Subcutaneous adipose tissue (tissue), 4 donors: ENCODE measurements around the gene IFNA2. TPM values are rescaled to one million over a fixed set of nuclear protein-coding genes. Genes with fewer than 3 reads are reported as not detected.

Experiments
- total RNA-seq, 4 donors: library from RNA; depleted of rRNA; stranded (reverse); fragments of >200 nt; gene quantifications; one replicate each; pipeline ENCODE4 v1.1.0, GENCODE V29; 2016
- TF ChIP-seq, protein P1 (sequence below): fragments of 450-650 bp; IDR thresholded peaks from one replicate; pipeline ENCODE4 v1.5.1; 2016; ENCODE audit warnings: low read depth, mild to moderate bottlenecking, control low read depth, antibody characterized with exemption, moderate library complexity

Gene IFNA2
- total RNA-seq, result not detected

GRCh38 chr9:21385131-21385670 lies at the start of gene IFNA2:
Gene IFNA2, minus strand, starts transcription at chr9:21385398. Its CDS starts 69 bp downstream, at chr9:21385329.
- TF ChIP-seq, protein P1, sequence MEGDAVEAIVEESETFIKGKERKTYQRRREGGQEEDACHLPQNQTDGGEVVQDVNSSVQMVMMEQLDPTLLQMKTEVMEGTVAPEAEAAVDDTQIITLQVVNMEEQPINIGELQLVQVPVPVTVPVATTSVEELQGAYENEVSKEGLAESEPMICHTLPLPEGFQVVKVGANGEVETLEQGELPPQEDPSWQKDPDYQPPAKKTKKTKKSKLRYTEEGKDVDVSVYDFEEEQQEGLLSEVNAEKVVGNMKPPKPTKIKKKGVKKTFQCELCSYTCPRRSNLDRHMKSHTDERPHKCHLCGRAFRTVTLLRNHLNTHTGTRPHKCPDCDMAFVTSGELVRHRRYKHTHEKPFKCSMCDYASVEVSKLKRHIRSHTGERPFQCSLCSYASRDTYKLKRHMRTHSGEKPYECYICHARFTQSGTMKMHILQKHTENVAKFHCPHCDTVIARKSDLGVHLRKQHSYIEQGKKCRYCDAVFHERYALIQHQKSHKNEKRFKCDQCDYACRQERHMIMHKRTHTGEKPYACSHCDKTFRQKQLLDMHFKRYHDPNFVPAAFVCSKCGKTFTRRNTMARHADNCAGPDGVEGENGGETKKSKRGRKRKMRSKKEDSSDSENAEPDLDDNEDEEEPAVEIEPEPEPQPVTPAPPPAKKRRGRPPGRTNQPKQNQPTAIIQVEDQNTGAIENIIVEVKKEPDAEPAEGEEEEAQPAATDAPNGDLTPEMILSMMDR, result no peak

DNA sequence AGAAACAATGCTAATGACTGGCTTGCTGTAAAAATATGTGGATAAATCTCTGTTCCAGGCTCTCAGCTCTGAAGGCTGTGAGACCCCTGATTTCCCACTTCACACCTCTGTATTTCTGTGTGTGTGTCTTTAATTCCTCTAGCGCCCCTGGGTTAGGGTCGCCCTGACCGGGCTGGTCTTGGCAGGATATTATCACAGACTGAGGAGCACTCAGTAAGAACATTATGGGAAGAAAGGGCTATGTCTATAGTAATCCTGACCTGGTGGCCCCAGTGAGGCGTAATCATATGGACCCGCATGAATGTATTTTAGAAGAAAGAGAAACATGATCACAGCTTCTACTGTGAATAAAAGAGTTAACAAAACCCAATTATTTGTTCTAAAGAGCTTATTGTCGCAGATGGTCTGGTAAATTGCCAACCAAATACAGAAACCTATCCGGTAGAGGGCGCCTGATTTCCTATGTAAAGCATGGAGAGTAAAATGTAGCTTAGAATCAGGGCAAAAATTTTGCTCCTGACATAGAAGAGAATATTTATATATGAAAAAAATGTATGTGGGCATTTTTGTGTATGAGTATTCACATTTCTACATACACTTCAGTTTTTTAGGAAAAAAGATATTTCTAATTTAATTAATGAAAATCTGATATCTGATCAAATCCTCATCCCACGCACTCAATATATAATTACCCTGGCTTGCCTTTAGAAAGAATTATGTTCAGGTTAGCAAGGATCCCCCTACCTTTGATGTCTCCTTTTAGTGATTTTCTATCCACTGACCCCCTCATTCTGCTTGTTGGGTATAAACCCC lies 49.2 kb upstream of the IFNA2 start:
- TF ChIP-seq, protein P1, result no peak

DNA sequence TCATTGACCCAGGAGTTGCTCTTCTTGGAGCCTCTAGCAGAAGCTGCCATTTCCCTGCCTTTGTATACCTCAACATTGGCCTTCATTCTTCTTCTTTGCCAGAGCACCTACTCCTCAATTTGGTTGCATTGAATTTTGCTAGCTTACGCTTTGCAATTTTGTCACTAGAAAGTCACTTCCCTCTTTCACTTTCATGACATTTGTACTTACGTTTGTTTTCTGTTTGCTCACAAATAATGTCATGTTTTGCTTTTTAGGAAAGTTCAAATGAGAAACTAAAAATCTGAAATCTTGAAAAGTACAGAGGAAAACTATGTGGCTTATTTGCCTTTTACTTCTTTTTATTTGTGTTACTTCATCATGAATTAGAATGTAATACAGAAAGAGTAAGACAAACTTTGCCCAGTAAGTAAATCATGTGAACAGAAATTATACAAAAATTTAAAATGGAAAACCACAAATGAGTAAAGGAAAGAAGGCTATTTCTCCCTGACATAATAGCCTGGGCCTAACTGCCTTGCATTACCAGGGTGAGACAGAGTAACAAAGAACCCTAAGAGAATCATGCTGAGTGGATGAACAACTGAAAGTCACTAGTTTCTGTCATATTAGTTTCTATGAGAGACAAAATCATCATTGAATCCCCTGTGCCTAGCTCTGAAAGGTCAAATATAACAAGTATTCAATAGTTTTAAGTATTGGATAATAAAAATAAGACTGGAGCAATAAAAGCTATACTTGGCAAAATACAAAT lies 47.7 kb upstream of the IFNA2 start:
- TF ChIP-seq, protein P1, result no peak

DNA sequence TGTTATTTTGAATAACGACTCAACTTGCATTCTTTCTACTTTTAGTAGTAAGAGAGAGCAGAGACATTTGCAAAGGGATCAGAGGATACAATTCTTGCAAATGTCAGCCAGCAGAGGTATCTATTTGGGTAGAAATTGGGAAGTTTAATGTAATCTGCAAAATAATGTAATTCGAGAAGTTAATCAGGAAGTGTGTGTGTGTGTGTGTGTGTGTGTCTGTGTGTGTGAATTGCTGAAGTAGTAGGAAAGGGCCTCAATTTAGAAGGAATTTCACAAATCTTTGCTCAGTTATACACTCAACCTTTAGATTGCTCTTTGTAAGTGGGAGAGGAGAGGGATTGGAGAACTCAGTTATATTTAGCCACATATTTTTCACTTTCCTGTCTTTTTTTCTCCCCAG lies 44.0 kb upstream of the IFNA2 start:
- TF ChIP-seq, protein P1, result no peak

DNA sequence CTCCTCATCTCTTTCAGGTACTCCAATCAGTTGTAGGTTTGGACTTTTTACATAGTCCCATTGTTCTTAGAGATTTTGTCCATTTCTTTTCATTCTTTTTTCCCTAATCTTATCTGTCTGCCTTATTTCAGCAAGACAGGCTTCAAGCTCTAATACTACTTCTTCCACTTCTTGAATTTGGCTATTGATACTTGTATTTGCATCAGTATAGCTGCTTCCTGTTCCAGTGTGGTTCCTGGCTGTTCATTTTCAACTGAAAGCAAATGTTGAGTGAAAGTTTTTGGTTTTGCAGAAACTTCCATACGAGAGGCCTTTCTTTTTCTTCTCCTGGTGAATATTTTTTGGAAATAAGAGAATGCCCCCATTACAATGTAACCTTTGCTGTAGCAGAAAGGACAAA lies 43.0 kb upstream of the IFNA2 start:
- TF ChIP-seq, protein P1, result no peak

DNA sequence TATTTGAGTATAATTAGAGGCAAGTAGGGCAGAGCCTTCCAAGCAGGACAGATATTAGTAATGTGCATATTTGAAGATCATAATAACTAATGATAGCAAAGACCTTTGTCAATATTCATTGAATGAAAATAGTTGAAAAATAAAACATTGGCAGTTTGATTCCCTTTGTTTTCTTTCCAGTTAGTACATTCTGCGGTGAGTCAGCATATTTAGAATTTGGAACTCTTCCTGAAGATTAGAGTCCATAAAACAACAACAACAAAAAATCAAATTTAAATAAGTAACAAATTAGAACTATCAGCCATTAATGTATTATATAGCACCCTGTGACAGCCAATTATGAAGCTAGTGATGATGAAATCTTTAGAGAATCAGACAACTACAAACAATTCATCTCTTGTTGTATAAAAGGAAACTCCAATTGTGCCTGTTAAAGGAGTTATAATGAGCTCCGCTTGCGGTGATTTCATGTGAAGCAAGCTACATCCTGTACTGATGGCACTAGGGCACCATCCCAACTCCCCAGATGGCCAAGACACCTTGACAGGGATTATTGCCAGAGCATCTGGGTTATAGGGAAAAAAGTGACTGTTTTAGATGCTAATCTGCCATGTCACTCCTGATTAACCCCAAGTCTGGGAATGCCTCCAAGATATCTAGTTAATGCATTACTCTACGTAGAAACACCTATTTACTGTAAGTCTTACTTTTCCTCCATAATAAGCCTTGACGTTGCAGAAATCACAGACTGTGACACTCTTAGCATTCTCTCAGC lies 30.5 kb upstream of the IFNA2 start:
- TF ChIP-seq, protein P1, result no peak
